H1 (cell line): ENCODE results near the gene TBC1D25. TPM values are rescaled to one million over a fixed set of nuclear protein-coding genes. Genes with fewer than 3 reads are reported as not detected.
A peak's percentile ranks its signal among the peaks of the same experiment; 100 is the strongest.

Source experiments
- CTCF ChIA-PET: fragments of 300-600 bp; sonication (Branson Sonifier 250); formaldehyde crosslinking; loops from one replicate; lab custom pipeline; 2021; ENCODE audit not compliant: partially characterized antibody; lab: Charles Lee
- POLR2A ChIA-PET: fragments of 300-600 bp; sonication (Branson Sonifier 250); formaldehyde crosslinking; loops from one replicate; lab custom pipeline; 2021; ENCODE audit warnings: inconsistent platforms; ENCODE audit not compliant: partially characterized antibody; lab: Charles Lee
- DNase-seq, 2 experiments: peaks; one replicate each; pipeline versions ENCODE4 v3.0.0 to v3.0.0-alpha.2; 2010 to 2022; ENCODE audit warnings: low spot score in 2 of 2, low read depth in 1 of 2, mixed read lengths in 1 of 2
- FAIRE-seq: peaks from 2 replicates; lab custom pipeline; 2011; peaks lifted over from hg19 to GRCh38; lab: Jason Lieb, UNC
- H2AFZ ChIP-seq: 2 replicates; pipeline ENCODE4 v1.8.1; 2012; ENCODE audit warnings: low read length, inconsistent platforms
- H2AK5ac ChIP-seq: 2 replicates; pipeline ENCODE4 v1.6.1; 2013; ENCODE audit warnings: low read depth, low read length
- H2BK120ac ChIP-seq: replicated peaks from 2 replicates; pipeline ENCODE3; 2013; ENCODE audit warnings: low read depth, low read length, inconsistent platforms
- H2BK12ac ChIP-seq: 2 replicates; pipeline ENCODE4 v1.6.1; 2013; ENCODE audit warnings: low read depth, low read length
- H2BK15ac ChIP-seq: 2 replicates; pipeline ENCODE4 v1.6.1; 2013; ENCODE audit warnings: low read length
- H2BK20ac ChIP-seq: 2 replicates; pipeline ENCODE4 v1.6.1; 2013; ENCODE audit warnings: low read length
- H2BK5ac ChIP-seq: 2 replicates; pipeline ENCODE4 v1.6.1; 2013; ENCODE audit warnings: low read depth, low read length
- H3K14ac ChIP-seq: 2 replicates; pipeline ENCODE4 v1.6.1; 2013; ENCODE audit warnings: inconsistent platforms; ENCODE audit not compliant: insufficient read length
- H3K18ac ChIP-seq: 2 replicates; pipeline ENCODE4 v1.6.1; 2013; ENCODE audit warnings: low read length; ENCODE audit errors: extremely low read depth
- H3K23ac ChIP-seq: 2 replicates; pipeline ENCODE4 v1.6.1; 2013; ENCODE audit warnings: inconsistent platforms; ENCODE audit not compliant: insufficient read length
- H3K23me2 ChIP-seq: 2 replicates; pipeline ENCODE4 v1.6.1; 2013; ENCODE audit warnings: low read depth, low read length
- H3K27ac ChIP-seq: 2 replicates; pipeline ENCODE4 v1.6.1; 2011; ENCODE audit warnings: low read depth, low read length, inconsistent platforms
- H3K27me3 ChIP-seq, 4 experiments: replicated peaks in 1 of 4; 1 replicate in 1 of 4; 2 replicates in 3 of 4; pipeline versions ENCODE4 v1.6.1 to v1.8.1; 2011 to 2013; ENCODE audit warnings: low read length in 3 of 4, mild to moderate bottlenecking in 3 of 4, inconsistent platforms in 2 of 4, mixed read lengths in 2 of 4, moderate library complexity in 1 of 4; ENCODE audit not compliant: control insufficient read depth in 3 of 4, insufficient read depth in 3 of 4; ENCODE audit errors: extremely low read depth in 1 of 4
- H3K36me3 ChIP-seq, 4 experiments: 2 replicates each; pipeline versions ENCODE4 v1.6.1 to v1.8.1; 2011 to 2013; ENCODE audit warnings: mild to moderate bottlenecking in 4 of 4, low read length in 3 of 4, moderate library complexity in 2 of 4, control low read depth in 1 of 4, inconsistent platforms in 1 of 4; ENCODE audit not compliant: insufficient read depth in 4 of 4, control insufficient read depth in 2 of 4
- H3K4ac ChIP-seq: replicated peaks from 2 replicates; pipeline ENCODE3; 2013; ENCODE audit warnings: low read length, low read depth, mixed read lengths, inconsistent platforms; ENCODE audit not compliant: insufficient read length
- H3K4me1 ChIP-seq, 4 experiments: replicated peaks in 1 of 4; 1 replicate in 1 of 4; 2 replicates in 3 of 4; pipeline versions ENCODE4 v1.6.1 to v1.8.1; 2011 to 2013; ENCODE audit warnings: low read length in 3 of 4, inconsistent platforms in 2 of 4, mixed read lengths in 1 of 4; ENCODE audit not compliant: insufficient read depth in 4 of 4, control insufficient read depth in 3 of 4
- H3K4me2 ChIP-seq, 2 experiments: 2 replicates each; pipeline versions ENCODE4 v1.6.1 to v1.8.1; 2011 to 2013; ENCODE audit warnings: low read depth in 2 of 2, low read length in 2 of 2, control low read depth in 1 of 2, inconsistent platforms in 1 of 2, mild to moderate bottlenecking in 1 of 2; ENCODE audit not compliant: insufficient read depth in 1 of 2
- H3K4me3 ChIP-seq, 4 experiments: fragments of 200-600, 300-600 bp in 1 of 4; sonication (generic), shearing (Covaris generic), sonication (Bioruptor Twin) in 1 of 4; 2 replicates each; pipeline versions ENCODE4 v1.5.1 to v1.8.1; 2011 to 2016; ENCODE audit warnings: low read length in 4 of 4, low read depth in 3 of 4, control low read depth in 2 of 4, inconsistent platforms in 2 of 4, mild to moderate bottlenecking in 2 of 4, mixed read lengths in 1 of 4, moderate library complexity in 1 of 4; ENCODE audit not compliant: insufficient read depth in 2 of 4; ENCODE audit errors: extremely low read depth in 1 of 4
- H3K56ac ChIP-seq: replicated peaks from 2 replicates; pipeline ENCODE3; 2013; ENCODE audit warnings: low read depth, mild to moderate bottlenecking, mixed read lengths, low read length, inconsistent platforms; ENCODE audit not compliant: insufficient read length
- H3K79me1 ChIP-seq: 2 replicates; pipeline ENCODE4 v1.6.1; 2013; ENCODE audit warnings: low read depth, low read length, control low read depth
- H3K79me2 ChIP-seq, 2 experiments: 2 replicates each; pipeline versions ENCODE4 v1.6.1 to v1.8.1; 2012 to 2013; ENCODE audit warnings: low read length in 2 of 2, mild to moderate bottlenecking in 2 of 2, inconsistent platforms in 1 of 2; ENCODE audit not compliant: insufficient read depth in 2 of 2, control insufficient read depth in 1 of 2
- H3K9ac ChIP-seq, 4 experiments: replicated peaks in 1 of 4; 1 replicate in 1 of 4; 2 replicates in 3 of 4; pipeline versions ENCODE4 v1.6.1 to v1.8.1; 2011 to 2013; ENCODE audit warnings: low read depth in 3 of 4, low read length in 3 of 4, control low read depth in 2 of 4, mild to moderate bottlenecking in 2 of 4, moderate library complexity in 2 of 4, inconsistent platforms in 1 of 4; ENCODE audit errors: extremely low read depth in 1 of 4
- H3K9me3 ChIP-seq, 2 experiments: 2 replicates each; pipeline versions ENCODE4 v1.6.1 to v1.8.1; 2012 to 2013; ENCODE audit warnings: mild to moderate bottlenecking in 2 of 2, moderate library complexity in 2 of 2, control low read depth in 1 of 2, inconsistent platforms in 1 of 2, low read depth in 1 of 2, low read length in 1 of 2, mixed read lengths in 1 of 2; ENCODE audit not compliant: insufficient read depth in 2 of 2
- H4K20me1 ChIP-seq, 2 experiments: replicated peaks in 1 of 2; 2 replicates each; pipeline versions ENCODE3 to v1.8.1; 2011 to 2013; ENCODE audit warnings: inconsistent platforms in 2 of 2, low read length in 2 of 2, mild to moderate bottlenecking in 1 of 2; ENCODE audit not compliant: insufficient read depth in 2 of 2, control insufficient read depth in 1 of 2
- H4K5ac ChIP-seq: 2 replicates; pipeline ENCODE4 v1.6.1; 2013; ENCODE audit warnings: low read length, low read depth, mixed read lengths, inconsistent platforms; ENCODE audit not compliant: insufficient read length
- H4K8ac ChIP-seq: 2 replicates; pipeline ENCODE4 v1.8.0; 2013; ENCODE audit warnings: mild to moderate bottlenecking, moderate library complexity, low read length, inconsistent platforms; ENCODE audit not compliant: insufficient read depth; ENCODE audit errors: extremely low read depth
- H4K91ac ChIP-seq: replicated peaks from 2 replicates; pipeline ENCODE3; 2013; ENCODE audit warnings: low read length, mixed read lengths, inconsistent platforms; ENCODE audit not compliant: insufficient read length
- CEBPB ChIP-seq: IDR thresholded peaks from 2 replicates; pipeline ENCODE4 v1.6.1; 2012; ENCODE audit warnings: low read depth, low read length
- CHD2 ChIP-seq: IDR thresholded peaks from 2 replicates; pipeline ENCODE4 v1.6.1; 2012; ENCODE audit warnings: low read length, improper control_type of control experiment
- GTF2F1 ChIP-seq: IDR thresholded peaks from 2 replicates; pipeline ENCODE4 v1.6.1; 2012; ENCODE audit warnings: low read depth, low read length, improper control_type of control experiment, borderline replicate concordance
- JUND ChIP-seq: IDR thresholded peaks from 2 replicates; pipeline ENCODE4 v1.6.1; 2011; ENCODE audit warnings: mild to moderate bottlenecking, improper control_type of control experiment, low read length
- POLR2A ChIP-seq, 2 experiments: IDR thresholded peaks; 1 replicate in 1 of 2; 2 replicates in 1 of 2; pipeline ENCODE4 v1.6.1; 2011; ENCODE audit warnings: low read depth in 2 of 2, low read length in 2 of 2, mild to moderate bottlenecking in 2 of 2; ENCODE audit errors: control extremely low read depth in 1 of 2
- POU5F1 ChIP-seq: IDR thresholded peaks from 2 replicates; pipeline ENCODE4 v1.6.1; 2011; ENCODE audit warnings: low read depth, mild to moderate bottlenecking, low read length, moderate library complexity
- RAD21 ChIP-seq, 2 experiments: IDR thresholded peaks in 1 of 2; conservative IDR thresholded peaks in 1 of 2; 2 replicates each; pipeline ENCODE4 v1.6.1; 2011; ENCODE audit warnings: low read depth in 2 of 2, low read length in 2 of 2, improper control_type of control experiment in 1 of 2, inconsistent platforms in 1 of 2, mild to moderate bottlenecking in 1 of 2, moderate library complexity in 1 of 2
- RXRA ChIP-seq: IDR thresholded peaks from 2 replicates; pipeline ENCODE4 v1.6.1; 2011; ENCODE audit warnings: low read depth, mild to moderate bottlenecking, low read length, moderate library complexity; ENCODE audit not compliant: insufficient read depth
- SIRT6 ChIP-seq: IDR thresholded peaks from one replicate; pipeline ENCODE4 v1.7.1; 2012; ENCODE audit warnings: low read length, inconsistent platforms
- SIX5 ChIP-seq: IDR thresholded peaks from 2 replicates; pipeline ENCODE4 v1.6.1; 2011; ENCODE audit warnings: mild to moderate bottlenecking, low read depth, low read length
- SP1 ChIP-seq: IDR thresholded peaks from 2 replicates; pipeline ENCODE4 v1.6.1; 2011; ENCODE audit warnings: low read depth, low read length
- SRF ChIP-seq: IDR thresholded peaks from 2 replicates; pipeline ENCODE4 v1.6.1; 2011; ENCODE audit warnings: mild to moderate bottlenecking, low read depth, low read length, moderate library complexity
- TAF7 ChIP-seq: optimal IDR thresholded peaks from 2 replicates; pipeline ENCODE3; 2011; ENCODE audit warnings: low read depth, mild to moderate bottlenecking, inconsistent platforms, low read length, moderate library complexity, borderline replicate concordance
- TEAD4 ChIP-seq: IDR thresholded peaks from 2 replicates; pipeline ENCODE4 v1.6.1; 2012; ENCODE audit warnings: low read depth, low read length, inconsistent platforms, mixed read lengths
- ZNF274 ChIP-seq: IDR thresholded peaks from 2 replicates; pipeline ENCODE4 v1.7.0; 2012; ENCODE audit warnings: low read length, borderline replicate concordance; ENCODE audit errors: extremely low read depth
- WGBS, 2 experiments: shearing (Covaris generic) in 1 of 2; methylation state at CpG; one replicate each; pipeline versions ENCODE4 v1.1.6 to v1.1.7; 2013 to 2015; ENCODE audit warnings: low lambda C conversion rate in 2 of 2, mixed read lengths in 2 of 2, inconsistent platforms in 1 of 2, low coverage in 1 of 2, missing lambda C conversion rate in 1 of 2; ENCODE audit not compliant: insufficient replicate concordance in 2 of 2, insufficient coverage in 1 of 2, insufficient read length in 1 of 2; ENCODE audit errors: extremely low coverage in 1 of 2, missing lambda C conversion rate in 1 of 2; 5-methylcytosine and 5-hydroxymethylcytosine counted together
- polyA plus RNA-seq, 7 experiments: library from polyadenylated mRNA; depleted of rRNA in 3 of 7; stranded (reverse) in 5 of 7; unstranded in 2 of 7; fragments of >200 nt in 5 of 7; fragments of 200-250 nt in 2 of 7; gene quantifications; 1 replicate in 5 of 7; 2 replicates in 1 of 7; 4 replicates in 1 of 7; pipeline versions ENCODE4 v1.2.1 to v1.2.3, GENCODE V29; 2011 to 2013; ENCODE audit warnings: missing spikeins in 2 of 7, mixed read lengths in 2 of 7
- total RNA-seq: library from RNA; stranded (reverse); fragmentation: NEBNext Ultra II Directional; extraction: Animal tissue kit (Norgen Biotek cat#: 25700); gene quantifications from 2 replicates; pipeline ENCODE4 v1.2.1, GENCODE V29; 2021

The TBC1D25 gene
- total and polyA plus RNA-seq, 2 of the 8 experiments (the other 6 are each of a cell fraction or from before 2014, with no cell fraction given) = 6.5 to 6.8 TPM

DNA sequence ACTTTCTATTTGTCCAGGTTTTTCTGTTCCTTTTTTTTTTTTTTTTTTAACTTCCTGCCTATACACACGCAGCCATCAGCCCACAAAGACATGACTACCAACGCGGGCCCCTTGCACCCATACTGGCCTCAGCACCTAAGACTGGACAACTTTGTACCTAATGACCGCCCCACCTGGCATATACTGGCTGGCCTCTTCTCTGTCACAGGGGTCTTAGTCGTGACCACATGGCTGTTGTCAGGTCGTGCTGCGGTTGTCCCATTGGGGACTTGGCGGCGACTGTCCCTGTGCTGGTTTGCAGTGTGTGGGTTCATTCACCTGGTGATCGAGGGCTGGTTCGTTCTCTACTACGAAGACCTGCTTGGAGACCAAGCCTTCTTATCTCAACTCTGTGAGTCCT lies 15.8 kb upstream of the TBC1D25 start:
- TF ChIP-seq SIRT6 (no peak), CEBPB (no peak), JUND (no peak), POU5F1 (no peak), SRF (no peak), TAF7 (no peak), GTF2F1 (no peak), RAD21 (IDR thresholded peaks at IDR 0.05 in 1 of 2, conservative IDR thresholded peaks at IDR 0.05 in 1 of 2; ENCODE audit: low read depth in 2 of 2, low read length in 2 of 2) (no peak), CHD2 (no peak), TEAD4 (no peak), SIX5 (no peak), RXRA (no peak), POLR2A (IDR thresholded peaks at IDR 0.05; ENCODE audit: control extremely low read depth in 1 of 2, low read depth in 2 of 2, low read length in 2 of 2) (no peak), ZNF274 (no peak), SP1 (no peak)
- Histone ChIP-seq H2BK5ac (no peak overlapping the region), H3K27ac (no peak overlapping the region), H2BK20ac (no peak overlapping the region), H3K27me3 (no peaks in the 10 kb centered on the region), H3K79me2 (peaks cover 0 to 9% of the 10 kb centered on the region in 2 experiments; a peak in 2 of 4 replicates), H2BK15ac (no peak overlapping the region), H4K20me1 (no peaks in the 10 kb centered on the region), H3K79me1 (no peaks in the 10 kb centered on the region), H3K14ac (no peak overlapping the region), H2AK5ac (no peak overlapping the region), H3K4me3 (no peak overlapping the region), H2BK120ac (no peak overlapping the region), H3K23ac (no peak overlapping the region), H2BK12ac (no peak overlapping the region), H3K9me3 (no peaks in the 10 kb centered on the region), H3K36me3 (peaks cover 3 to 39% (median 25%) of the 10 kb centered on the region in 4 experiments), H3K4ac (no peak overlapping the region), H3K23me2 (peaks cover 2% of the 10 kb centered on the region; the same call in 1 of the 2 replicates), H3K56ac (no peak overlapping the region), H3K4me2 (no peak overlapping the region), H3K18ac (no peak overlapping the region), H3K9ac (no peak overlapping the region), H2AFZ (no peak overlapping the region), H4K91ac (no peak overlapping the region), H4K8ac (peak overlapping the region; percentile 57; the same call in 1 of the 2 replicates), H3K4me1 (peaks cover 0 to 5% (median 0%) of the 10 kb centered on the region in 4 experiments; a peak in 1 of 7 replicates), H4K5ac (no peak overlapping the region)
- ChIA-PET CTCF (no interaction called here), POLR2A (no interaction called here)
- FAIRE-seq = no peak
- no peak for DNase-seq
- WGBS, 2 experiments = 97% methylated on average over 7 of the region's 12 CpGs; no CpG with 5 or more reads in 1 of the 2 experiments
